G401.6 (cell line): ENCODE results near the gene ZSWIM9.
A peak's percentile ranks its signal among the peaks of the same experiment; 100 is the strongest.
"Not testable (repeated sequence)": the region's sequence is repeated elsewhere in the genome, so short reads cannot be mapped to it uniquely, and the experiment has no call there.

Experiments
- FAIRE-seq: peaks from 2 replicates; lab custom pipeline; 2012; peaks lifted over from hg19 to GRCh38; lab: Jason Lieb, UNC

Gene ZSWIM9

GRCh38 chr19:48218997-48219396 lies 48.5 kb downstream of the ZSWIM9 start:
- no peak for FAIRE-seq

DNA sequence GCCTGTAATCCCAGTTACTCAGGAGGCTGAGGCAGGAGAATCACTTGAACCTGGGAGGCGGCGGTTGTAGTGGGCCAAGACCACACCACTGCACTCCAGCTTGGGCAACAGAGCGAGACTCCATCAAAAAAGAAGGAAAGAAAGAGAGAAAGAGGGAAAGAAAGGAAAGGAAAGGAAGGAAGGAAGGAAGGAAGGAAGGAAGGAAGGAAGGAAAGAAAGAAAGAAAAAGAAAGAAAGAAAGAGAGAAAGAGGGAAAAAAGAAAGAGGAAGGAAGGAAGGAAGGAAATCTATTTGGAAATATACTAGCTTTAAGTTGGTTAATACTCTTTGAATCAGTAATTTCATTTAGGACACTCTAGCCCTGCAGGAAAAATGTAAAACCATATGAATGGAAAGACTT lies 50.3 kb downstream of the ZSWIM9 start:
- not testable (repeated sequence) for FAIRE-seq

GRCh38 chr19:48221628-48222027 lies 51.1 kb downstream of the ZSWIM9 start:
- FAIRE-seq, result no peak

- FAIRE-seq, result no peak
Measured at GRCh38 chr19:48230555-48231129, 60.2 kb downstream of the ZSWIM9 start.

DNA sequence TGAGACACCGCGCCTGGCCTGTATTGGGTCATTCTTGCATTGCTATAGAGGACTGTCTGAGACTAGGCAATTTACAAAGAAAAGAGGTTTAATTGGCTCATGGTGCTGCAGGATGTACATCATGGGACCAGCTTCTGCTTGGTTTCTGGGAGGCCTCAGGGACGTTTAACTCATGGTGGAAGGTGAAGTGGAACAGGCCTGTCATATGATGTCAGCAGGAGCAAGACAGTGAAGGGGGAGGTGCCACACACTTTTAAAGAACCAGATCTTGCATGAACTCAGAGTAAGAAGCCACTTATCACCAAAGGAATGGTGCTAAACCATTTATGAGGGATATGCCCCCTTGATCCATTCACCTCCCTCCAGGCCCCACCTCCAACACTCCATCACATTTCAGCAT lies 66.6 kb downstream of the ZSWIM9 start:
- FAIRE-seq, result no peak

DNA sequence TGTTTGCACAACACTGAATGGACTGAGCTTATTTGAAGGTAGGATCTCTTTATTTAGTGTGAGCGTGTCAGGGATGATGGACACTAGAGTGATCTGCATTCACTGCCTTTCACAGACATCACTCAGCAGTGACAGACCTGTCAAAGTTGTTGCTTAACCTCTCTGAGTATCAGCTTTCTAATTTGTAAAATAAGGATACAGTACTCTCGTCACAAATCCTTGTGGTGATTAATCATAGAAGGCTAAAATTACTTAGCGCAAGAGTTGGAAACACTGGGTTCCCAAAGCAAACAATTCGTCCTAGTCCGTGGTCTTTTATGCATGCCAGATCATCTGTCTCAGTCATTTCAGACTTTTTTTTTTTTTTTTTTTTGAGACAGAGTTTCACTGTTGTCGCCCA lies 68.6 kb downstream of the ZSWIM9 start:
- FAIRE-seq, result no peak

GRCh38 chr19:48239582-48240141 lies 69.2 kb downstream of the ZSWIM9 start:
- FAIRE-seq, result no peak

- FAIRE-seq, result not testable (repeated sequence)
Measured at GRCh38 chr19:48241771-48242170, 71.3 kb downstream of the ZSWIM9 start.

DNA sequence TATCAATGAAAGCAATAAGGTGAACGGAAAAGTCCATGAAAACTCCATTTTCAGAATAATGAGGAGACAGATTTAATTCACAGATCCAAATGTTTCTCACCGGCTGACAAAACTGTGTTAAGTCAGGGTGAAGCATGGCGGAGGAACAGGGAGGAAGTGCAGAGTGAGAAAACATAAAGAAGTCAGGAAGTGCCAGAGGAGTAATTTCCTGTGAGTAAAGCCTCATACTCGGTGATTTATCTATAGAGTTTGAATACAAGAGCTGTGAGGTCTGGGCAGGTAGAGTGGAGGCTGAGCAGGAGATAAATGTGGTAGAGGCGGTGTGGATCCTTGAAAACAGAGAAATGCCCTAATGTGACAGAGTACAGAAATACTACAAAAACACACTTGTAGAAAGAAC lies 73.8 kb downstream of the ZSWIM9 start:
- no peak for FAIRE-seq

- FAIRE-seq, result no peak
Measured at GRCh38 chr19:48246101-48246500, 75.6 kb downstream of the ZSWIM9 start.

- peak; percentile 25 for FAIRE-seq
Measured at GRCh38 chr19:48247212-48247611, 76.7 kb downstream of the ZSWIM9 start.
